Activated naive CD8-positive, alpha-beta T cell treated with anti-CD3 and anti-CD28 coated beads, Interleukin-2, amount 50 U/mL, for 24 hours (primary cell): ENCODE measurements around the gene ZNF142.

Experiments
- ATAC-seq: fragments of 150-1000 bp; cut with Tn5 transposase; one replicate; pipeline ENCODE4 v1.10.0; 2021
- DNase-seq: peaks from one replicate; pipeline ENCODE4 v3.0.0; 2021
- H3K27ac Mint-ChIP-seq: one replicate; pipeline ENCODE4 v1.8.0; 2021; ENCODE audit warnings: mild to moderate bottlenecking, mixed read lengths
- H3K27me3 Mint-ChIP-seq: one replicate; pipeline ENCODE4 v1.8.0; 2021; ENCODE audit warnings: mixed read lengths
- H3K36me3 Mint-ChIP-seq: one replicate; pipeline ENCODE4 v1.8.0; 2021; ENCODE audit warnings: low read depth, mixed read lengths
- H3K4me1 Mint-ChIP-seq: one replicate; pipeline ENCODE4 v1.8.0; 2021; ENCODE audit warnings: mixed read lengths
- H3K4me3 Mint-ChIP-seq: one replicate; pipeline ENCODE4 v1.8.0; 2021; ENCODE audit warnings: mild to moderate bottlenecking, moderate library complexity, mixed read lengths
- H3K9me3 Mint-ChIP-seq: one replicate; pipeline ENCODE4 v1.8.0; 2021; ENCODE audit warnings: mixed read lengths

ZNF142 gene

GRCh38 chr2:218635719-218636118, 23.7 kb downstream of the ZNF142 start:
- Mint-ChIP-seq H3K9me3 (no peaks in the 10 kb centered on the region), H3K36me3 (peaks cover 40% of the 10 kb centered on the region), H3K27me3 (no peaks in the 10 kb centered on the region), H3K4me3 (no peak overlapping the region), H3K4me1 (no peaks in the 10 kb centered on the region), H3K27ac (no peak overlapping the region)
- ATAC-seq (no peak), DNase-seq (no peak)

GRCh38 chr2:218631837-218632236, 27.6 kb downstream of the ZNF142 start:
- DNase-seq (no peak), ATAC-seq (no peak)
- H3K27me3 Mint-ChIP-seq = no peaks in the 10 kb centered on the region
- H3K4me3 Mint-ChIP-seq = no peak overlapping the region
- H3K27ac Mint-ChIP-seq = no peak overlapping the region
- H3K4me1 Mint-ChIP-seq = no peaks in the 10 kb centered on the region
- H3K9me3 Mint-ChIP-seq = no peaks in the 10 kb centered on the region
- H3K36me3 Mint-ChIP-seq = peaks cover 17% of the 10 kb centered on the region

- Mint-ChIP-seq H3K27me3 (no peaks in the 10 kb centered on the region), H3K4me3 (no peak overlapping the region), H3K27ac (no peak overlapping the region), H3K36me3 (peaks cover 1% of the 10 kb centered on the region), H3K9me3 (no peaks in the 10 kb centered on the region), H3K4me1 (no peaks in the 10 kb centered on the region)
- ATAC-seq = peak; percentile 70
- DNase-seq = no peak
Observed at GRCh38 chr2:218627939-218628338, 31.5 kb downstream of the ZNF142 start.

GRCh38 chr2:218626369-218626768, 33.1 kb downstream of the ZNF142 start:
- Mint-ChIP-seq H3K4me1 (no peaks in the 10 kb centered on the region), H3K36me3 (no peaks in the 10 kb centered on the region), H3K4me3 (no peak overlapping the region), H3K27ac (no peak overlapping the region), H3K9me3 (no peaks in the 10 kb centered on the region), H3K27me3 (no peaks in the 10 kb centered on the region)
- no peak for ATAC-seq
- no peak for DNase-seq

GRCh38 chr2:218623366-218623705, 36.1 kb downstream of the ZNF142 start:
- Mint-ChIP-seq H3K4me3 (no peak overlapping the region), H3K4me1 (no peaks in the 10 kb centered on the region), H3K36me3 (no peaks in the 10 kb centered on the region), H3K27ac (no peak overlapping the region), H3K9me3 (no peaks in the 10 kb centered on the region), H3K27me3 (no peaks in the 10 kb centered on the region)
- no peak for DNase-seq
- ATAC-seq = no peak

GRCh38 chr2:218622606-218623365, 36.6 kb downstream of the ZNF142 start:
- ATAC-seq (no peak), DNase-seq (no peak)
- H3K9me3 Mint-ChIP-seq = no peaks in the 10 kb centered on the region
- no peaks in the 10 kb centered on the region for H3K27me3 Mint-ChIP-seq
- no peak overlapping the region for H3K4me3 Mint-ChIP-seq
- no peak overlapping the region for H3K27ac Mint-ChIP-seq
- H3K4me1 Mint-ChIP-seq = no peaks in the 10 kb centered on the region
- H3K36me3 Mint-ChIP-seq = no peaks in the 10 kb centered on the region

GRCh38 chr2:218621007-218621406, 38.4 kb downstream of the ZNF142 start:
- Mint-ChIP-seq H3K4me3 (no peak overlapping the region), H3K27me3 (no peaks in the 10 kb centered on the region), H3K9me3 (no peaks in the 10 kb centered on the region), H3K36me3 (no peaks in the 10 kb centered on the region), H3K4me1 (no peaks in the 10 kb centered on the region), H3K27ac (no peak overlapping the region)
- no peak for ATAC-seq
- DNase-seq = no peak

GRCh38 chr2:218618102-218618860, 41.1 kb downstream of the ZNF142 start:
- Mint-ChIP-seq H3K27ac (no peak overlapping the region), H3K27me3 (no peaks in the 10 kb centered on the region), H3K4me3 (no peak overlapping the region), H3K4me1 (no peaks in the 10 kb centered on the region), H3K9me3 (no peaks in the 10 kb centered on the region), H3K36me3 (no peaks in the 10 kb centered on the region)
- no peak for ATAC-seq
- no peak for DNase-seq

- H3K4me1 Mint-ChIP-seq = no peaks in the 10 kb centered on the region
- no peak overlapping the region for H3K27ac Mint-ChIP-seq
- ATAC-seq = no peak
- no peaks in the 10 kb centered on the region for H3K36me3 Mint-ChIP-seq
- peaks cover 2% of the 10 kb centered on the region for H3K27me3 Mint-ChIP-seq
- no peaks in the 10 kb centered on the region for H3K9me3 Mint-ChIP-seq
- no peak for DNase-seq
- no peak overlapping the region for H3K4me3 Mint-ChIP-seq
Observed at GRCh38 chr2:218615868-218616315, 43.5 kb downstream of the ZNF142 start.

- no peak within 1 kb of the TSS for H3K27ac Mint-ChIP-seq
- DNase-seq (no peak), ATAC-seq (no peak)
- H3K9me3 Mint-ChIP-seq = no peaks in the 10 kb centered on the region
- no peak within 1 kb of the TSS for H3K4me3 Mint-ChIP-seq
- H3K36me3 Mint-ChIP-seq = no peaks in the 10 kb centered on the region
- no peaks in the 10 kb centered on the region for H3K4me1 Mint-ChIP-seq
- peaks cover 13% of the 10 kb centered on the region for H3K27me3 Mint-ChIP-seq
Observed at GRCh38 chr2:218607436-218608115, 51.8 kb downstream of the ZNF142 start, which contains the start of gene PLCD4. Gene PLCD4 (plus strand): TSS chr2:218607899. CDS start chr2:218615740, 7,841 bp downstream.

- DNase-seq (no peak), ATAC-seq (no peak)
- H3K27ac Mint-ChIP-seq = no peak overlapping the region
- no peaks in the 10 kb centered on the region for H3K36me3 Mint-ChIP-seq
- H3K4me3 Mint-ChIP-seq = no peak overlapping the region
- peaks cover 11% of the 10 kb centered on the region for H3K27me3 Mint-ChIP-seq
- H3K4me1 Mint-ChIP-seq = no peaks in the 10 kb centered on the region
- no peaks in the 10 kb centered on the region for H3K9me3 Mint-ChIP-seq
Observed at GRCh38 chr2:218605432-218605831, 54.0 kb downstream of the ZNF142 start.
